Activated B cell treated with CpG ODN at 0.5 μM for 24 hours (primary cell): ENCODE measurements around the gene ANO2. TPM values are rescaled to one million over a fixed set of nuclear protein-coding genes. Genes with fewer than 3 reads are reported as not detected.

Experiments
- ATAC-seq: fragments of 200-7000 bp; cut with Tn5 transposase; one replicate; pipeline ENCODE4 v1.10.0; 2021; ENCODE audit warnings: low read depth, mild to moderate bottlenecking, moderate library complexity
- CTCF ChIA-PET: fragments of 350-600 bp; sonication (Branson Sonifier 250); formaldehyde crosslinking; loops from one replicate; lab custom pipeline; 2021; ENCODE audit warnings: antibody characterized with exemption; lab: Charles Lee
- POLR2A ChIA-PET: fragments of 350-600 bp; sonication (Branson Sonifier 250); formaldehyde crosslinking; loops from one replicate; lab custom pipeline; 2021; ENCODE audit warnings: antibody characterized with exemption; lab: Charles Lee
- DNase-seq: peaks from one replicate; pipeline ENCODE4 v3.0.0; 2022
- H3K27ac Mint-ChIP-seq: one replicate; pipeline ENCODE4 v1.8.0; 2020; ENCODE audit warnings: mixed read lengths
- H3K27me3 Mint-ChIP-seq: one replicate; pipeline ENCODE4 v1.8.0; 2021; ENCODE audit warnings: mixed read lengths
- H3K36me3 Mint-ChIP-seq: one replicate; pipeline ENCODE4 v1.8.0; 2021; ENCODE audit warnings: low read depth, mixed read lengths
- H3K4me1 Mint-ChIP-seq: one replicate; pipeline ENCODE4 v1.8.0; 2021; ENCODE audit warnings: mixed read lengths
- H3K4me3 Mint-ChIP-seq: one replicate; pipeline ENCODE4 v1.8.0; 2020; ENCODE audit warnings: mild to moderate bottlenecking, mixed read lengths
- H3K9me3 Mint-ChIP-seq: one replicate; pipeline ENCODE4 v1.8.0; 2020; ENCODE audit warnings: mixed read lengths
- CTCF ChIP-seq: fragments of 200-600 bp; IDR thresholded peaks from one replicate; pipeline ENCODE4 v1.8.0; 2022; ENCODE audit warnings: antibody characterized with exemption, mild to moderate bottlenecking
- intact Hi-C: fragments of 100-400 bp; cut with micrococcal nuclease; formaldehyde crosslinking; loops from one replicate; pipeline ENCODE4 v1.15.1; 2024
- total RNA-seq: library from RNA; stranded (reverse); gene quantifications from 2 replicates; pipeline ENCODE4 v1.2.3, GENCODE V29; 2022

ANO2 gene
- total RNA-seq, 1 donor from 2014 or later, result not detected

- TF ChIP-seq CTCF, result no peak
- no peaks in the 10 kb centered on the region for H3K9me3 Mint-ChIP-seq
- no peak overlapping the region for H3K27ac Mint-ChIP-seq
- intact Hi-C loops, result no loop called here
- H3K4me3 Mint-ChIP-seq, result no peak overlapping the region
- ChIA-PET CTCF (no interaction called here), POLR2A (no interaction called here)
- peaks cover 7% of the 10 kb centered on the region for H3K27me3 Mint-ChIP-seq
- no peaks in the 10 kb centered on the region for H3K36me3 Mint-ChIP-seq
- no peak for ATAC-seq
- no peak for DNase-seq
- no peaks in the 10 kb centered on the region for H3K4me1 Mint-ChIP-seq
These were observed 148.7 kb downstream of the ANO2 start for GRCh38 chr12:5796171-5796958.

- CTCF ChIA-PET, result no interaction called here
- H3K4me3 Mint-ChIP-seq, result no peak overlapping the region
These were observed 150.9 kb downstream of the ANO2 start for GRCh38 chr12:5794156-5794555.

GRCh38 chr12:5792343-5792742, 152.7 kb downstream of the ANO2 start:
- Mint-ChIP-seq H3K9me3 (no peaks in the 10 kb centered on the region), H3K36me3 (no peaks in the 10 kb centered on the region), H3K27me3 (peaks cover 7% of the 10 kb centered on the region), H3K4me3 (no peak overlapping the region), H3K27ac (no peak overlapping the region), H3K4me1 (no peaks in the 10 kb centered on the region)
- CTCF ChIA-PET, result no interaction called here
- ATAC-seq, result no peak
- no peak for DNase-seq
- POLR2A ChIA-PET, result no interaction called here
- intact Hi-C loops, result no loop called here
- no peak for TF ChIP-seq CTCF

More at GRCh38 chr12:5794156-5794555, 150.9 kb downstream of the ANO2 start:
- DNase-seq (no peak), ATAC-seq (no peak)
- TF ChIP-seq CTCF, result no peak
- Mint-ChIP-seq H3K27ac (no peak overlapping the region), H3K9me3 (no peaks in the 10 kb centered on the region), H3K27me3 (peaks cover 7% of the 10 kb centered on the region), H3K36me3 (no peaks in the 10 kb centered on the region), H3K4me1 (no peaks in the 10 kb centered on the region)
- POLR2A ChIA-PET, result no interaction called here
- intact Hi-C loops, result no loop called here

DNA sequence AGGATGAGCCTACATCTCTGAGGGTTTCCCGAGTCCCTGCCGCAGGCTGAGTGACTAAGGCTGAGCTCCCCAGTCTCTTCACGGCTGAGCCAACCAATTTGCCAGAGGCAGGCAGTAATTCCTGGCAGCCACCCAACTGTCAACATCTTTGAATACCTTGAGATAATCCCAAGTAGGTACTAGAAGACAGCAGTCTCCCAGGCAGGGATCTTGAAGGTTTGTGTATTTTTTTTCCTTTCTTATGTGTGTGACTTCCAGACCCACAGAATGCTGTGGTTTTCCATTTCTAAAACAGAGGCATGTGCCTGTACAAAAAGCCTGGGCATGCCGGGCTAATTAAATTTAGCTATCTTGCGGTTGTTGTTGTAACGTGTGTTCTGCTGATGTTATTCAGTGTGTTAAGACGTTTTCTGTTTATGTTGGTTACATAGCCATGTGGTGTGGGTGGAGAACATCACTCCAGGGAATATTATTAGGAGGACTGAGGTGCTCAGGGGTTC, 155.5 kb downstream of the ANO2 start:
- ChIA-PET POLR2A (no interaction called here), CTCF (no interaction called here)
- H3K27me3 Mint-ChIP-seq, result peaks cover 7% of the 10 kb centered on the region
- no peak overlapping the region for H3K4me3 Mint-ChIP-seq
- no peaks in the 10 kb centered on the region for H3K4me1 Mint-ChIP-seq
- H3K36me3 Mint-ChIP-seq, result no peaks in the 10 kb centered on the region
- no peak overlapping the region for H3K27ac Mint-ChIP-seq
- intact Hi-C loops, result no loop called here
- DNase-seq, result no peak
- ATAC-seq, result no peak
- no peak for TF ChIP-seq CTCF
- no peaks in the 10 kb centered on the region for H3K9me3 Mint-ChIP-seq

GRCh38 chr12:5787828-5788227, 157.2 kb downstream of the ANO2 start:
- intact Hi-C loops, result no loop called here
- no peaks in the 10 kb centered on the region for H3K4me1 Mint-ChIP-seq
- peaks cover 7% of the 10 kb centered on the region for H3K27me3 Mint-ChIP-seq
- no peaks in the 10 kb centered on the region for H3K9me3 Mint-ChIP-seq
- H3K36me3 Mint-ChIP-seq, result no peaks in the 10 kb centered on the region
- DNase-seq, result no peak
- no peak overlapping the region for H3K27ac Mint-ChIP-seq
- H3K4me3 Mint-ChIP-seq, result no peak overlapping the region
- ChIA-PET CTCF (no interaction called here), POLR2A (no interaction called here)
- ATAC-seq, result no peak
- TF ChIP-seq CTCF, result no peak
